Left ventricle myocardium inferior (tissue), 1 donor: ENCODE results near the gene ATN1. TPM values are rescaled to one million over a fixed set of nuclear protein-coding genes. Genes with fewer than 3 reads are reported as not detected.
A peak's percentile ranks its signal among the peaks of the same experiment; 100 is the strongest.

Source experiments
- DNase-seq: peaks from one replicate; pipeline ENCODE4 v3.0.0-alpha.2; 2020
- H3K27ac ChIP-seq: fragments of 200-600 bp; replicated peaks from 2 replicates; pipeline ENCODE4 v1.8.0; 2021
- H3K27me3 ChIP-seq: fragments of 200-600 bp; 2 replicates; pipeline ENCODE4 v1.8.0; 2021; ENCODE audit warnings: low read depth
- H3K36me3 ChIP-seq: fragments of 200-600 bp; 2 replicates; pipeline ENCODE4 v1.8.0; 2021
- H3K4me1 ChIP-seq: fragments of 200-600 bp; 2 replicates; pipeline ENCODE4 v1.8.0; 2021
- H3K4me3 ChIP-seq: fragments of 200-600 bp; 2 replicates; pipeline ENCODE4 v1.8.0; 2021; ENCODE audit warnings: mild to moderate bottlenecking, moderate library complexity
- H3K9me3 ChIP-seq: fragments of 200-600 bp; replicated peaks from 2 replicates; pipeline ENCODE4 v1.8.0; 2021
- intact Hi-C: fragments of 100-400 bp; cut with micrococcal nuclease; formaldehyde crosslinking; loops from one replicate; pipeline ENCODE4 v1.11.0; 2022
- total RNA-seq: library from RNA; stranded (reverse); fragmentation: NEBNext Ultra II Directional; extraction: Animal tissue kit (Norgen Biotek cat#: 25700); gene quantifications from one replicate; pipeline ENCODE4 v1.2.1, GENCODE V29; 2021
- TF ChIP-seq, protein P1 (sequence below): fragments of 200-600 bp; IDR thresholded peaks from 2 replicates; pipeline ENCODE4 v1.8.0; 2021; ENCODE audit warnings: antibody characterized with exemption, mild to moderate bottlenecking, borderline replicate concordance
- donor health status: DM: no; HTN: yes; CAD: no; lungs with severe emphysema.

ATN1 gene
- total RNA-seq, 1 donor from 2014 or later = 71.4 TPM

DNA sequence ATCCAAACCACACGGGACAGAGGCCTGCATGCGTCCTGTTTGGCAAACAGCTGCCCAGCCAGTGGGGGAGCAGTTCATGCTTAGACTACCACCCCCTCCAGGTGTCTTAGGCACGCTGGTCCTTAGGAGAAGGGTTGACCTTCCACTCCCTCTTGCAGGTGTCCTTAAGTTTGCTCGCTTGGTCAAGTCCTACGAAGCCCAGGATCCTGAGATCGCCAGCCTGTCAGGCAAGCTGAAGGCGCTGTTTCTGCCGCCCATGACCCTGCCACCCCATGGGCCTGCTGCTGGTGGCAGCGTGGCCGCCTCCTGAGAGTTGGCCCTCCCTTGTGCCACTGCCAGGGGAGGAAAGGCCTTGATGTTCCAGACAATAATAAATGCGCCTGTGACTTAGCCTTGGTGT, 17.9 kb downstream of the ATN1 start:
- DNase-seq = no peak
- no peaks in the 10 kb centered on the region for H3K27me3 ChIP-seq
- intact Hi-C loops = no loop called here
- peak overlapping the region; percentile 90 for H3K4me3 ChIP-seq
- H3K27ac ChIP-seq = peak overlapping the region; percentile 99
- H3K4me1 ChIP-seq = peaks cover 58% of the 10 kb centered on the region
- TF ChIP-seq, protein P1, sequence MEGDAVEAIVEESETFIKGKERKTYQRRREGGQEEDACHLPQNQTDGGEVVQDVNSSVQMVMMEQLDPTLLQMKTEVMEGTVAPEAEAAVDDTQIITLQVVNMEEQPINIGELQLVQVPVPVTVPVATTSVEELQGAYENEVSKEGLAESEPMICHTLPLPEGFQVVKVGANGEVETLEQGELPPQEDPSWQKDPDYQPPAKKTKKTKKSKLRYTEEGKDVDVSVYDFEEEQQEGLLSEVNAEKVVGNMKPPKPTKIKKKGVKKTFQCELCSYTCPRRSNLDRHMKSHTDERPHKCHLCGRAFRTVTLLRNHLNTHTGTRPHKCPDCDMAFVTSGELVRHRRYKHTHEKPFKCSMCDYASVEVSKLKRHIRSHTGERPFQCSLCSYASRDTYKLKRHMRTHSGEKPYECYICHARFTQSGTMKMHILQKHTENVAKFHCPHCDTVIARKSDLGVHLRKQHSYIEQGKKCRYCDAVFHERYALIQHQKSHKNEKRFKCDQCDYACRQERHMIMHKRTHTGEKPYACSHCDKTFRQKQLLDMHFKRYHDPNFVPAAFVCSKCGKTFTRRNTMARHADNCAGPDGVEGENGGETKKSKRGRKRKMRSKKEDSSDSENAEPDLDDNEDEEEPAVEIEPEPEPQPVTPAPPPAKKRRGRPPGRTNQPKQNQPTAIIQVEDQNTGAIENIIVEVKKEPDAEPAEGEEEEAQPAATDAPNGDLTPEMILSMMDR = no peak
- peaks cover 32% of the 10 kb centered on the region for H3K36me3 ChIP-seq
- no peaks in the 10 kb centered on the region for H3K9me3 ChIP-seq

DNA sequence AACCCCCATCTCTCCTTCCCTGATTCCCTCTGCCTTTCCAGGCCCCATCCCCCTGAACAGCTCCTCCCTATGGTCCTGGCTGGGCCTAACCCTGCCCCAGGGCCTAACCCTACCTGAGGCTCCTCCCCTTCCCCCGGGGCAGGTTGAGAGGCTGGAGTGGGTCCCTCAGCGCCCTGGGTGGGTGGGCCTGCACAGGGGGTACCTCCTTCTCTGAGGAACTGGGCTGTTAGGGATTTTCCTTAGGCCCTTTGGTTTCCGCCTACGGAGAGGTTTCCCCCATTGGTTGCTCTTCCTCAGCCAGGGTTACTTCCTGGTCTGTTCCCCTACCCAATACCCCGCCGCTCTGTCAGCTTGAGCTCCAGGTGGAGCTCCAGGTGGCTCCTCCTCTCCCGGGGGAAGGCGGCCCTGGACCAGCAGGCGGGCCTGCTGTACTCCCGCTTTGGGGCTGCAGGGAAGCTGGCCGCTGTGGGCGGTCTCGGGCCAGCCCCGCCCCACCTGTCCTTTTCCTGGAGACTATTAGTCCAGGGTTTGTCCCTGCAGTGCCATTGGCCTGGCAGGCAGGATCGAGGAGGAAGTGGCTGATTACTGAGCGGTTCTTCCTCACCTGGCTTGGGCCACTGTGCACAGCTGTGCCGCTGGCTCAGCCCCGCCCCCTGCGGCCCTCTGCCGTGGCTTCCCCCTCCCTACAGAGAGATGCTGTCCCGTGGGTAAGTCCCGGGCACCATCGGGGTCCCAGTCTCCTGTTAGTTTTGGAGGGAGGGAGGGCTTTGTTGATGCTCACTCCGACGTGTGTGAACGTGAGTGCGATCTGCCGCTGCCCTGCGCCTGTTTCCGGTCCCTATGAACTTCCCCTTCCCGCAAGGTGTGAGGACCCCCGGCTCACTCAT, 18.5 kb downstream of the ATN1 start:
- no peak for DNase-seq
- Histone ChIP-seq H3K27me3 (no peaks in the 10 kb centered on the region), H3K4me1 (peaks cover 53% of the 10 kb centered on the region), H3K4me3 (peak overlapping the region; percentile 90), H3K27ac (peak overlapping the region; percentile 99), H3K36me3 (peaks cover 26% of the 10 kb centered on the region), H3K9me3 (no peaks in the 10 kb centered on the region)
- intact Hi-C loops = no loop called here
- TF ChIP-seq, protein P1 = no peak

DNA sequence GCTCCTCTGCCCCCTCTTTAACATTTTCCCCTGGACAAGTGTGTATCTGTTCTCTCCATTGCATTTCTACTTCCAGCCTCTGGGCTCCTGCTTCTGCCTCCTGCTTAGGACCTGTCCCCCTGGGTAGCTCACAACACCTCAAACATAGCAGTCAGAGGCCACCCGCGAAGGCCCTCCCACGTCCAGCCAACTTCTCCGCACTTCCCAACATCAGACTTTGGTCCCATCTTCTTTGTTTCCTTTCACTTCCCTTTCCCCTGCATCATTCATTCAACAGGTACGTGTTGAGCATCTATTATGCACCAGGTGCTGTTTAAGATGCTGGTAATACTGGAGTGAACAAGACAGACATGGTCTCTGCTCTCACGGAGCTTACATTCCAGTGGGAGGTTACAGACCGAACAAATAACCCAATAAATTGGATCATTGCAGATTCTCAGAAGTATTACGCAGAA, 19.2 kb downstream of the ATN1 start:
- Histone ChIP-seq H3K27me3 (no peaks in the 10 kb centered on the region), H3K36me3 (peaks cover 21% of the 10 kb centered on the region), H3K4me1 (peaks cover 47% of the 10 kb centered on the region), H3K4me3 (peak overlapping the region; percentile 90), H3K9me3 (no peaks in the 10 kb centered on the region), H3K27ac (peak overlapping the region; percentile 99)
- DNase-seq = peak; percentile 8
- TF ChIP-seq, protein P1 = no peak
- intact Hi-C loops = no loop called here

DNA sequence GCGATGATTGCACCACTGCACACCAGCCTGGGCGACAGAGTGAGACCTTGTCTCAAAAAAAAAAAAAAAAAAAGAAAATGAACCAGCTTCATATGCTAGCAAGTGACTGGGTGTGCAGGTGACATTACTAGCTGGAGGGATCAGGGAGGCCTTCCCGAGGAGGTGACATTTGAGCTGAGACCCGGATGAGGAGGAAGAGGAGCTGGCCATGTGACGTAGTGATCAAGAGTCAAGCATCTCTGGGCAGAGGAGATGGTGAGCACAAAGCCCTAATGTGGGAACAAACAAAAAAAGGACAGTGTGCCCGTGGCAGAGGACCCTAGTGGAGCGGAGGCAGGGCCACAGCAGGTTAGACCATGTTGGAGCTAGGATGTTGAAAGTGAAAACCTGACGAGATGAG, 19.9 kb downstream of the ATN1 start:
- DNase-seq = no peak
- intact Hi-C loops = no loop called here
- H3K9me3 ChIP-seq = no peaks in the 10 kb centered on the region

DNA sequence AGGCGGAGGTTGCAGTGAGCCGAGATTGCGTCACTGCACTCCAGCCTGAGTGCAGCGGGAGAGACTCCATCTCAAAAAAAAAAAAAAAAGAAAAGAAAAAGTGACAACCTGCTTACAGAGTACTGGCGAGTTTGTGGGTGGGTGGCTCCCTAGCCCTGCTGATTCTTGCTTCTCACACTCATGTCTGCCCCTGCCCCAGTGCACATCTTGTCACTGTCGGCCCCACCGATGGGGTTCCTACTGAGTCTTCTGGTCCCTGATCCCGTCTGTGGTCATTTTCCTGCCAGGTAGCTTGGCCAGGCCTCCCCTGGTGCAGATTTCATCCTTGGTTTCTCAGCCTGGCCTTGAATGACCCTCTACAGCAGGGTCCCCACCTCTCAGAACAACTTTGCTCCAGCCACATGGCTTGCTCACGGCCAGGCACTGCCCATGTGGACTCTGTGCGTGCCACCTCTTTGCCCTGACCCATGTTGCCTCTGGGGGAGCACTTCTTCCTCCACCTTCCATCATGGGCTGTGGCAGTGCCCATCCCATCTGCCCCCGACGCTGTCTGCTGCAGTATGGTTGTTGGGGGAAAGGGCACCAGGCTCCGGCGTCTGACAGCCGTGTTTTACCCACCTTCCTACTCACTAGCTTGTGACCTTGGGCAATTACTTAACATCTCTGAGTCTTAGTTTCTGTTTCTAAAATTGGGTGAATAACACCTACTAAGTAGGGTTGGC, 21.3 kb downstream of the ATN1 start:
- no peak overlapping the region for H3K27ac ChIP-seq
- TF ChIP-seq, protein P1 = no peak
- intact Hi-C loops = no loop called here
- peak; percentile 13 for DNase-seq
- H3K27me3 ChIP-seq = no peaks in the 10 kb centered on the region
- no peaks in the 10 kb centered on the region for H3K9me3 ChIP-seq
- no peak overlapping the region for H3K4me3 ChIP-seq
- peaks cover 21% of the 10 kb centered on the region for H3K36me3 ChIP-seq
- peaks cover 42% of the 10 kb centered on the region for H3K4me1 ChIP-seq

More for the DNA sequence above, 19.9 kb downstream of the ATN1 start:
- Histone ChIP-seq H3K27me3 (no peaks in the 10 kb centered on the region), H3K4me3 (no peak overlapping the region), H3K27ac (no peak overlapping the region), H3K36me3 (peaks cover 21% of the 10 kb centered on the region), H3K4me1 (peaks cover 41% of the 10 kb centered on the region)
- TF ChIP-seq, protein P1 = no peak
